Stimulated activated effector memory CD8-positive, alpha-beta T cell treated with anti-CD3 and anti-CD28 coated beads, Interleukin-12 subunit alpha, Interleukin-12 subunit beta, amount 100 ng/mL, for 72 hours (primary cell): ENCODE measurements around the gene ZFP69B.

Source experiments
- ATAC-seq: fragments of 150-1000 bp; cut with Tn5 transposase; 2 replicates; pipeline ENCODE4 v1.10.0; 2021
- DNase-seq, 2 donors: peaks; one replicate each; pipeline ENCODE4 v3.0.0; 2021 to 2022; ENCODE audit warnings: low spot score in 2 of 2
- H3K27ac Mint-ChIP-seq: one replicate; pipeline ENCODE4 v1.8.0; 2022; ENCODE audit warnings: mild to moderate bottlenecking, mixed read lengths
- H3K36me3 Mint-ChIP-seq: one replicate; pipeline ENCODE4 v1.8.0; 2022; ENCODE audit warnings: mild to moderate bottlenecking, mixed read lengths
- H3K4me1 Mint-ChIP-seq: one replicate; pipeline ENCODE4 v1.8.0; 2022; ENCODE audit warnings: mixed read lengths
- H3K4me3 Mint-ChIP-seq: one replicate; pipeline ENCODE4 v1.8.0; 2022; ENCODE audit warnings: mild to moderate bottlenecking, mixed read lengths
- H3K9me3 Mint-ChIP-seq: one replicate; pipeline ENCODE4 v1.8.0; 2022; ENCODE audit warnings: mixed read lengths

ZFP69B gene

DNA sequence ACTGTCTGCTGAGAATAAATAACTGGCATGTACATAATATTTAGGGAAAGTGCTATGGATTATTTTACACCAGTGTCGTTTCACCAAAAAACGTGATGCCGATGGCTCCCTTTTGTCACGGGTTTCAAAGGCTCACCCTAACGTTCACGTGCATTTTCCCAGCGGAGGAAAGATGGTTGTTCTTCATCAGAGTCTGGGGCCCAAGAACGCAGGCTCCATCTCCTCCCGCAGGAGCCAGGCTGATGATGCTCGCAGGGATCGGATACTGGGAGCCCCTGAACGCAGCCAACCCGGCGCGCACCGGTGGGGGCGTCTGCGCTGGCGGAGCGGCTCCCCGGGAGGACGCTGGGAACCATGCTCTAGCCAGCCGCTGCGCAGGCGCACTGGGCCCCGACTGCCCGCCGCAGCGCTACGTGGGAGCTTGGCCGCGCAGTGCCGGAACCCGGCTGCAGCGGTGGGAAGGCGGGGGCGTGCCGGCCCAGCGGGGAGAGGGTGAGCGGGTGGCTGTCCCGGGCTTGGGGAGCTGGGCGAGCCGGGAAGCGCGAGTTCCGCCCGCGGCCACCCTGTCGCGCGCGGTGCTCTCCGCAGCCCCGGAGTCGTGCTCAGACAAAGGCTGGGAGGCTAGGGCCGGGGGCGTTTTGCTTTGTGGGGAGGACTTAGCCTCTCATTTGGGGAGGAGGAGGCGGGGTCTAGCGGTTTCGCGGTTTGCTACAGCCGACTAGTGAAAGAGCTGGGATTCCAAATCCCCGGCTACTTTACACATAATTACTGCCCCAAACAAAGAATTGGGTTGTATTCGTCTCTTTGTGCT lies at the start of gene ZFP69B:
TSS of gene ZFP69B (plus strand) at position 793 of the 811 bp plus-strand sequence. CDS start 486 bp downstream, outside the sequence.
- H3K27ac Mint-ChIP-seq, result peak within 1 kb of the TSS; percentile 97
- H3K4me3 Mint-ChIP-seq, result peak within 1 kb of the TSS; percentile 85
- ATAC-seq, result peak; percentile 80
- peaks cover 20% of the 10 kb centered on the region for H3K9me3 Mint-ChIP-seq
- H3K36me3 Mint-ChIP-seq, result peaks cover 32% of the 10 kb centered on the region
- DNase-seq, result peak; percentile 96 to 97
- peaks cover 21% of the 10 kb centered on the region for H3K4me1 Mint-ChIP-seq

DNA sequence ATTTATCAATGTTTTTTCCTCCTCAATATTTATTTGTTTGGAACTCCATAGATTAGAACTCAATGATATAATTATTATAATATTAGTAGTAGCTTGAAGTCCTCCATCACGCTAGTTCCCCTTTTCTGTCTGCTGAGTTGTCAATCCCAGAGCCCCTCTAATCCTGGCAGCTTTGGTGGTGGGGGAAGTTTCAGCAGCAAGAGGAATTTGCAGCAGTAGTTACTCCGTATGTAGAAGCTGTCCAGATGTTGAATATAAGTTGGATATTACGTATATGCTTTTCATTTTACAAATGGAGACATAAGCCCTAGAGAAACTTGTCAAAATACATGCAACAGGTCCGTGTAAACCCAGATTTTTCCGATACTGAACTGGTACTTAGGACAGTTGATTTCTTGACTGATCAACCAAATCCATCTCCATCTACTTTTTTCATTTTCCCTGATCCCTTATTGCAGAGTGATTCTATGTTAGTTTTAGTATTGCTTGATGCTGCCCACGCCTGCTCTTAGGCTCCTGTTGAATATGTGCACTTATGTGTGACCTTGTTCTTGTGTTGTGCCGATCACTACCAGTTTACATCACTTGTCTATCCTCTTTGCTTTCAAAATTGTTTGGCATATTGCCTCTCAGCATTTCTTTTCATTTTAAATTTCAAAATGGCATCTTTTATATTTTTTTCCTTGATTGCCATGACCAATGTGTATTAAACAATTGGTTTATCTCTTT lies 48.6 kb upstream of the ZFP69B start:
- Mint-ChIP-seq H3K36me3 (peaks cover 82% of the 10 kb centered on the region), H3K4me1 (peaks cover 56% of the 10 kb centered on the region), H3K27ac (peak overlapping the region; percentile 21), H3K4me3 (peak overlapping the region; percentile 24), H3K9me3 (no peaks in the 10 kb centered on the region)
- ATAC-seq (no peak), DNase-seq (no peak)

DNA sequence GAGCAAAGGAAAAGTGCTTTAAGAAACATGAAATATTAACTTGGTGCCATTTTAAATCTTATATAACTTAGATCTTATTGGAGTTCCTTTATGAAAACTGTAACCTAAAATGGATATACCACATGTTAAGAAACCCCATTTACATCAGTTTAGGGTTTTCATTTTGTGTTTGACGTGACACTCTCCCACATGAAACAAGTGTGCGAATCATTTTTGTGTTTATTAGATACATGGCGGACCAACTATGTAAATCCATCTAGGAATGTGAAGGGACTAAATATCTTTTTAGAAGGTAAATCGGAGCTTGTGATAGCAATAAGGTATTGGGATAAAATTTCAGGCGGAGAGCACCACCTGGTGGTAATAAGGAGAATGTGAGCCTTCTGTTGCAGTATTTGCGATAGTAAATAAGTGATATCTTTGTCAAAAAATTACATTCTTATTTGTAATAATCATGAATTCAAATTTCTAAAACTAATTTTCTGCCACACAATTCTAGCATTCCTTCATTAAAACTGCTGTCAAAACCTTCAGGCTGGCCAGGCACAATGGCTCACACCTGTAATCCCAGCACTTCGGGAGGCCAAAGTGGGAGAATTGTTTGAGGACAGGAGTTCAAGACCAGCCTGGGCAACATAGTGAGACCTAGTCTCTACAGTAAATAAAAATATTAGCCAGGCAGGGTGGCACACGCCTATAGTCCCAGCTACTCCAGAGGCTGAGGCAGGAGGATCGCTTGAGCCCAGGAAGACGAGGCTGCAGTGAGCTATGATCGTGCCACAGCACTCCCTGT lies 45.4 kb upstream of the ZFP69B start:
- Mint-ChIP-seq H3K36me3 (peaks cover 86% of the 10 kb centered on the region), H3K27ac (no peak overlapping the region), H3K4me1 (peaks cover 43% of the 10 kb centered on the region), H3K9me3 (no peaks in the 10 kb centered on the region), H3K4me3 (peak overlapping the region; percentile 14)
- DNase-seq (no peak), ATAC-seq (peak; percentile 31)

DNA sequence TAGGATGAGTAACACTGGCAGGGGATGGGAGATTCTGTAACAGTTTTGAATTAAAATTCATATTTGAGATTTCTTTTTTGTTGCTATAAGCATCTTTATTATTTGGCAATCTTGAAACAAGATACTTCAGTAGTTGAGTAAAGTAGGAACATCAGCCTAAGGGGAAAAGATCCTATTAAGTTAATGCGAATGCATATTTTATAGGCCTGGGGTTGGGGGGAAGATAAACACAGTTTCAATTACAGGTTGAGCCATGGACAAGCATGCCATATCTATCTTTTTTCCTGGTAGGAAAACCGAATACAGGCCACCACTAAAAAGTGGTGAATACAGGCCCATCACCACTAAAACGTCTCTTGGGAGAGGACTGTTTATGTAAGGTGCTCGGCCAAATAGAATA lies 44.5 kb upstream of the ZFP69B start:
- peaks cover 87% of the 10 kb centered on the region for H3K36me3 Mint-ChIP-seq
- no peaks in the 10 kb centered on the region for H3K9me3 Mint-ChIP-seq
- no peak overlapping the region for H3K4me3 Mint-ChIP-seq
- DNase-seq, result no peak
- ATAC-seq, result no peak
- peak overlapping the region; percentile 30 for H3K27ac Mint-ChIP-seq
- peaks cover 39% of the 10 kb centered on the region for H3K4me1 Mint-ChIP-seq

DNA sequence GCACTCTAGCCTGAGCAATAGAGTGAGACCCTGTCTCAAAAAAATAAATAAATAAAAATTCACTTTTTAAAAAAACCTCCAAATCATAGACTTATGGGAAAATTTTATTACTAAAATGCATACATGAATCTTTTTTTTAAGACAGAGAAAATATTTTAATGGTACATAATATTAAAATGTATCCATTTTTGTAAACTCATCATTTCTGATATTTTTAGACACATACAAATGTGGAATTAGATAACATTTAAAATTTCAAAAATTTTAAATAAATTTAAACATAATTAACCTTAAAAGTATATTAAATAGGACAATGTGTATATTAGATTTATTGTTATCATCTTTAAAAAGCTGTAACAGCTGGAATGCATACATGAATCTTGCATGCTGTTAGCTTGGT lies 42.8 kb upstream of the ZFP69B start:
- H3K4me3 Mint-ChIP-seq, result no peak overlapping the region
- no peak overlapping the region for H3K27ac Mint-ChIP-seq
- H3K36me3 Mint-ChIP-seq, result peaks cover 91% of the 10 kb centered on the region
- H3K9me3 Mint-ChIP-seq, result no peaks in the 10 kb centered on the region
- H3K4me1 Mint-ChIP-seq, result peaks cover 34% of the 10 kb centered on the region
- ATAC-seq (no peak), DNase-seq (no peak)

DNA sequence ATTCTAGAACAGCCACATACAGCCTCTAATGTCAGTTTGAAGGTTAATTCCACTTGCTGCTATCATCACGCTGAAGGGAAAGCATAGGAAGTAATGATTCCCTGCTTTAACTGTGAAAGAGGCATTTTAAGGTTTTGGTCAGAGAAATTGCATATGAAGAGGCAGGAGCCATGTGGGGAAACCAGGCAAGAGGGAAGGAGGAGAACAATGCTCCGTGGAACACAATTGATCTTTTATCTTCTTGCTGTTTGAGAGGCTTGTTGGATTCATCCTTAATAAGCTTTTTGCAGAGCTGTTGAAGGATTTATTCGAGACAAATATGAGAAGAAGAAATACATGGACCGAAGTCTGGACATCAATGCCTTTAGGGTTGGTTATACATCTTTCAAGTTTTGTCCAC lies 40.8 kb upstream of the ZFP69B start:
- Mint-ChIP-seq H3K4me1 (peaks cover 34% of the 10 kb centered on the region), H3K9me3 (no peaks in the 10 kb centered on the region), H3K36me3 (peaks cover 99% of the 10 kb centered on the region), H3K27ac (peak overlapping the region; percentile 57), H3K4me3 (no peak overlapping the region)
- DNase-seq (no peak), ATAC-seq (no peak)

DNA sequence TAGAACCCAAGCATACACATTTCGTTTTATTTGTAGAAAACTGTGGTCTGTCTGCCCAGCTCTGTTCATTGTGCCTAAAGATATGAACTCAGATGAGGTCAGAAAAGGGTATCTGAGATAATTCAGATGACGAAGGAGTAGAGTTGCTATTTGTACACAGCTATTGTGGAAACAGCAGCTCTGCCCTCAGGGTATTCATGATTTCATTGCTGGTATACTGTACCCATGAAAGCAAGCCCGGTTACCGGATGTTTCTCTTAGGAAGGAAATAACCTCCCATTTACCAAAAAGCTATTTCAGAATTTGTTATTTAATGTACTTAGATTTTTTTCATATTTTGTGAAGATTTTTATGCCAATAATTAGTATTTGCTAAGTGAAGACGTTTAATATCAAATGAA lies 39.0 kb upstream of the ZFP69B start:
- Mint-ChIP-seq H3K36me3 (peaks cover 99% of the 10 kb centered on the region), H3K4me1 (peaks cover 34% of the 10 kb centered on the region), H3K27ac (no peak overlapping the region), H3K9me3 (no peaks in the 10 kb centered on the region), H3K4me3 (no peak overlapping the region)
- no peak for DNase-seq
- ATAC-seq, result no peak

DNA sequence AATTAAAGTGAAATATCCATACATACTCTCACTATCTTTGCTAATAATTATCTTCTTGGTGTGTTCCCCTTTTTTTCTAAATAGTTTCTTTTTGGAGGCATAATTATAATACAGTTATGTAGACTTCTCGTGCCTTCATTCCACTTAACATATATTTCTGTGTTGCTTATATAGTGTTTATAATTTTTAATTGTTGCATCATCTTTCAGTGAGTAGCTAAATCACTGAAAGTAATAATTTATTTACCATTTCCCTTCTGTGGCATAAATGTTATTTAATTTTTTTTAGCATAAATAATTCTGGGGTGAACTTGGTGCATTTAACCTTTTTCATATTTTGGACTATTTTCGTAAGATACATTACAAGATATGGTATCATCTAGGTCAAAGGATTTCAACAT lies 38.4 kb upstream of the ZFP69B start:
- peaks cover 36% of the 10 kb centered on the region for H3K4me1 Mint-ChIP-seq
- DNase-seq (no peak), ATAC-seq (no peak)
- H3K4me3 Mint-ChIP-seq, result no peak overlapping the region
- H3K36me3 Mint-ChIP-seq, result peaks cover 99% of the 10 kb centered on the region
- H3K9me3 Mint-ChIP-seq, result no peaks in the 10 kb centered on the region
- no peak overlapping the region for H3K27ac Mint-ChIP-seq

DNA sequence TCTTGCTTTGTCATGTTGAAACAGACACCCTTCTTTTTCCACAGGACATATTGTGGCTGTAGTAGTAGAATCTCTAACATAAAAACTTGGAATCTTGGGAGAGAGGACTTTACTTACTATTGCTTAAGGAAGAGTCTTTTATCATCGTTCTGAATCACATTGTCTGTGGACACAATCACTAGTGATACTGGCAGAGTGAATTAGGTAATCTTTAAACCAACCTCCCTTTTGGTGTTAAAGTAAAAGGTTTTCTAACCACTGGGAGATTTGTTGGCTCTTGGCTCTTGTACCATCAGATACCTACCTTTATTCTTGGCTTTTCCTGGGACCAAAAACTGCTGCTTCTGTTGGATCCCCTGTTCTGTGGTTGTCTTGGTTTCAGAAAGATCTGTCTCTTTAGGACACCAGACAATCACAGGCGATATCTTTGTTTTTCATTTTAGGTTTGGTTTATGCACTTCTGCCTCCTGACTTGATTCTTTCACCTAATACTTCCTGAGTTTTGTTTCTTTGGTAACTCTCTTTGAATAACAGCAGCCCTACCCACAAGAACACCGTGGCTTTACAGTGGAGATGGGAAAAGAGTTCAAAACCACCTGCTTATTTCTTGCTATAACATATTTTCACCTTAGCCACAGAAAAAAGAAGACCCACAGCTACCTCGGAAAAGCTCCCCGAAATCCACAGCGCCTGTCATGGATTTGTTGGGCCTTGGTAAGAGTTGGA lies 36.6 kb upstream of the ZFP69B start:
- DNase-seq (no peak), ATAC-seq (no peak)
- Mint-ChIP-seq H3K4me1 (peaks cover 41% of the 10 kb centered on the region), H3K27ac (peak overlapping the region; percentile 83), H3K9me3 (no peaks in the 10 kb centered on the region), H3K36me3 (peaks cover 100% of the 10 kb centered on the region), H3K4me3 (no peak overlapping the region)

DNA sequence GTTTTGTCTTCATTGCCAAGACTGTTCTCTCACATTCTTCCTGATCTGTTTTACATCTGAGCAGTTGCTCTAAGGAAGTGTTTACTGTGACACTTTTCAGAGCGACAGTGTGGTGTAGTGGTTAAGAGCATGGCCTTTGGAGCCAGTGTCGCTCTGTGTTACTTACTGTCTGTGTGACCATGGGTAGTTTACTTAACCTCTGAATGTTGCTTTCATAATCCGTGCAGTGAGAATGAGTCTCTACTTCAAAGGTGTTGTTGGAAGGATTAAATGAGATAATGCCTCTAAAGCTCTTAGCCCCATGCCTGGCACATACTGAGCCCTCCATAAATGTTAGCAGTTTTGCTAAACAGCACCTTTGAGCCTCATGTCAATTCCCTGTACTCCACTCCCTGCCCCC lies 35.9 kb upstream of the ZFP69B start:
- H3K9me3 Mint-ChIP-seq, result no peaks in the 10 kb centered on the region
- H3K36me3 Mint-ChIP-seq, result peaks cover 100% of the 10 kb centered on the region
- no peak for DNase-seq
- no peak overlapping the region for H3K4me3 Mint-ChIP-seq
- peak overlapping the region; percentile 83 for H3K27ac Mint-ChIP-seq
- peak; percentile 47 for ATAC-seq
- H3K4me1 Mint-ChIP-seq, result peaks cover 41% of the 10 kb centered on the region

DNA sequence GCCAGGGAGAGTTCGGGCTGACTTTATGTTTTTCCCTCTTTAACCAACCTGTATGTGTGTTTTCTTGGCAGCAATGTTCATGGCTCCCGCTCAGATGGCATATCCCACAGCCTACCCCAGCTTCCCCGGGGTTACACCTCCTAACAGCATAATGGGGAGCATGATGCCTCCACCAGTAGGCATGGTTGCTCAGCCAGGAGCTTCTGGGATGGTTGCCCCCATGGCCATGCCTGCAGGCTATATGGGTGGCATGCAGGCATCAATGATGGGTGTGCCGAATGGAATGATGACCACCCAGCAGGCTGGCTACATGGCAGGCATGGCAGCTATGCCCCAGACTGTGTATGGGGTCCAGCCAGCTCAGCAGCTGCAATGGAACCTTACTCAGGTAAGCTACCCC lies 33.6 kb upstream of the ZFP69B start:
- H3K27ac Mint-ChIP-seq, result peak overlapping the region; percentile 36
- no peak for ATAC-seq

DNA sequence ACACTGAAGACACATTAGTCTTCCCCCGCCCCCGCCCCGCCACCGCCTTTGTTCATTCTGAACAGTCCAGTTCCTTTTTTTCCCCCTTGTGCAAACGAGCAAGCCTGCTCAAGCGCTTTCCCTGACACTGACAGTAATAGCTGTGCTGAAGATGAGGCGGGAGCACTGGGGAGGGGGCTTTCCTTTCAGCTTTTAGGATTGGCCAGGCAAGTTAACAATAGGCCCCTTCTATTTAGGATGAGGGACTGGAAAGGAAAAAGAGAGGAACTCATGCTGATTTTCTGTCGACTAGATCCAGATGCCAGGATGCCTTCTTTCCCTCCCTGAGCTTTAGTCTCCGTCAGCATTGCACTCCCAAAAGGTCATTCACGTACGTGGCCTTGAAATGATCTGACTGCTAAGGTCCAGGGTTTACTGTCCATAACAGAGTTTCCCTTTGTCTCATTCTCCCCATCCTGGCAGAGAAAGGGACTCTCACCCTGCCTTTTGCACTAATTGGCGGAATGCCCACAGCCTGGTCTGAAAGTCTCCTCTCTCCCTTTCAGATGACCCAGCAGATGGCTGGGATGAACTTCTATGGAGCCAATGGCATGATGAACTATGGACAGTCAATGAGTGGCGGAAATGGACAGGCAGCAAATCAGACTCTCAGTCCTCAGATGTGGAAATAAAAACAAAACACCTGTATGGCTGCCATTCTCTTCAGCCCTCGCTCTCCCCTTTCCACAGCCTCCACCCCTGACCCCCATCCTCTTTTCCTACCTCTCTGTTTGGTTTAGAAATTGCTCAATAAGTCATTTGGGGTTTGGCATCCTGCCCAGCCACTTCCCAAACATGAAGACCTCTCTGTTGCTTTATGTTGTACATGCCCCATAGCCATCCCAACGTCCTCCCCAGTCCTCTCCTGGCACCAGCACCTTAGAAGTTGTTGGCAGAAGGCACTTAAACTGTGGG lies 28.6 kb upstream of the ZFP69B start:
- Mint-ChIP-seq H3K36me3 (peaks cover 100% of the 10 kb centered on the region), H3K27ac (peak overlapping the region; percentile 63), H3K4me1 (peaks cover 21% of the 10 kb centered on the region), H3K4me3 (no peak overlapping the region), H3K9me3 (no peaks in the 10 kb centered on the region)
- ATAC-seq (no peak), DNase-seq (peak in 1 of 2 donors; percentile 47)

More for the DNA sequence above, 33.6 kb upstream of the ZFP69B start:
- Mint-ChIP-seq H3K4me3 (no peak overlapping the region), H3K9me3 (no peaks in the 10 kb centered on the region), H3K4me1 (peaks cover 36% of the 10 kb centered on the region), H3K36me3 (peaks cover 100% of the 10 kb centered on the region)
- DNase-seq, result no peak

DNA sequence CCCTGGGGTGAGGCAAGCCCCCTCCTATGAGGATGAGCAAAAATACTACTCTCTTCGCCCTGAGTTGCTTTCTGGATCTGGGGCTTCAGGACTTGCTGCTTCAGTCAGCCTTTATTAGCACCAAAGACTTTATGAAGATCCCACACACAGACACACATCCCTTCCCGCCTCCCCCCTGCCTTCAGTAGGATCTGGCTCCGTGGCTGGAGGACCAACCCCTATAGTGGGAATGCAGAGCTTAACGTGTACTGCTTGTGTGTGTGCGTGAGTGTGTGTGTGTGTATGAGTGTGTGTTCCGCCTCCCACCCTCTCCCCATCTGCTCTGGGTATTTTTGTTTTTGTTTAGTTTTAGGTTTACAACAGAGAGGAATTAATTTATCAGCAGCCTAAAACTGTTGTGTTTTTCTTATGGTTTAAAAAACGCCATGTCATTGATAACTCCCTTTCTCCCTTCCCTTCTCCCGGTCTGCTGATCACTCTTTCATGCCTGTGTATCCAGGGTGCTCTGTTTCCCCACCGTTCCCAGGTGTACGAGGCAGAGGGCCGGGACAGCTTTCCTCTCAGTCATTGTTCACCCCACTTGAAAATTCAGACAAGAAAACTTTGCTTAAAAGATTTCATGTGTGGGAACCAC lies 27.5 kb upstream of the ZFP69B start:
- ATAC-seq (no peak), DNase-seq (no peak)
- peaks cover 15% of the 10 kb centered on the region for H3K4me1 Mint-ChIP-seq
- peak overlapping the region; percentile 66 for H3K27ac Mint-ChIP-seq
- no peaks in the 10 kb centered on the region for H3K9me3 Mint-ChIP-seq
- peaks cover 100% of the 10 kb centered on the region for H3K36me3 Mint-ChIP-seq
- no peak overlapping the region for H3K4me3 Mint-ChIP-seq
